Mucosa of stomach (tissue), 1 donor: ENCODE data around the gene TUBA3C.
"Not testable (repeated sequence)": the region's sequence is repeated elsewhere in the genome, so short reads cannot be mapped to it uniquely, and the experiment has no call there.

ENCODE experiments used
- H3K27me3 ChIP-seq: one replicate; pipeline ENCODE4 v1.7.0; 2013; ENCODE audit warnings: mild to moderate bottlenecking, low read length; ENCODE audit not compliant: control insufficient read depth, insufficient read depth
- H3K36me3 ChIP-seq: one replicate; pipeline ENCODE4 v1.7.0; 2013; ENCODE audit warnings: low read length; ENCODE audit not compliant: control insufficient read depth, insufficient read depth
- H3K4me1 ChIP-seq: one replicate; pipeline ENCODE4 v1.7.0; 2013; ENCODE audit warnings: mild to moderate bottlenecking, low read length; ENCODE audit not compliant: control insufficient read depth, insufficient read depth
- H3K4me3 ChIP-seq: one replicate; pipeline ENCODE4 v1.7.0; 2013; ENCODE audit warnings: low read length
- H3K9ac ChIP-seq: one replicate; pipeline ENCODE4 v1.7.0; 2013; ENCODE audit warnings: mild to moderate bottlenecking, low read length, moderate library complexity
- H3K9me3 ChIP-seq: one replicate; pipeline ENCODE4 v1.7.0; 2013; ENCODE audit warnings: mild to moderate bottlenecking, low read length, moderate library complexity; ENCODE audit not compliant: control insufficient read depth
- donor health status: Pancreatic carcinoma.

Gene TUBA3C

DNA sequence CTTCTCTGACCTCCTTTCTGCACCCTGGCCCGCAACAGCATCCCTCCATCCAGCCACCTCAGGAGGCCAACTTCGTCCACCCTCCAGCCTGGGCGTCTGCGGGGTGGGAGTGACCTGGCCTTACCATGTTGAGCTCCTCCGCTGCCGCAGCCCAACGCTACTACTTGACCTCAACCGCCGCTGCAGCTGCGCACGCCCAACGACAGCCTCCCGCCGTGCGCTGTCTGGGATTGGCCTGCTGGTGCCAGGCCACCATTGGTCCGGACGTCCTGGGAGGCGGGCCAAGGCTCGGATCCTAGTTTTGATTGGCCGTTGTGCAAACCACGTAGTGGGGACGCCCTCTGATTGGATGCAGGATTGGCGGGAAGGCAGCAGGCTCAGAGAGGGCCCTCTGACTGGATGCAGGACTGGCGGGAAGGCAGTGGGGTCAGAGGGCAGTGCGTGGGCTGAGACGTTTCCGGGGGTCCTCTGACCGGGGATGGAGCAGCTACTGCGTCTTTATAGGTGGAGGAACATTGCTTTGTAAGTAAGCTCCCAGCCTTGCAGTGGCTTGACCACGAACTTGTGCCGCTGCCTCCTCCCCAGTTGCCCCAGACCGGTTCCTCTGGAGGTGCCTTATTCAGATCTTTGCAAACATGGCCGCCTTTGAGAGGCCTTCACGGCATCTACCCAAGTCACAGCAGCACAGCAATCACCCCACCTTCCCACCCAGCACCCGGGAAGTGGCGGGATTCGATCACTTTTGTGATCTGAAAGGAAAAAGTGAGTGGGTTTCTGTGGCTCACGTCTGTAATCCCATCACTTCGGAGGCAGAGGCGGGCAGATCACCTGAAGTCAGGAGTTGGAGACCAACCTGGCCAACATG is at the start of gene TUBA3C:
Gene TUBA3C, minus strand, starts transcription at position 204 of the 865 bp plus-strand sequence. Its CDS starts 77 bp downstream, at position 127.
- Histone ChIP-seq H3K9ac (no peak within 1 kb of the TSS), H3K4me3 (no peak within 1 kb of the TSS), H3K36me3 (no peaks in the 10 kb centered on the region), H3K27me3 (no peaks in the 10 kb centered on the region), H3K4me1 (no peaks in the 10 kb centered on the region), H3K9me3 (no peaks in the 10 kb centered on the region)

GRCh38 chr13:19207413-19207812 is 25.8 kb upstream of the TUBA3C start:
- H3K9me3 ChIP-seq, H3K9ac ChIP-seq: not testable (repeated sequence)

DNA sequence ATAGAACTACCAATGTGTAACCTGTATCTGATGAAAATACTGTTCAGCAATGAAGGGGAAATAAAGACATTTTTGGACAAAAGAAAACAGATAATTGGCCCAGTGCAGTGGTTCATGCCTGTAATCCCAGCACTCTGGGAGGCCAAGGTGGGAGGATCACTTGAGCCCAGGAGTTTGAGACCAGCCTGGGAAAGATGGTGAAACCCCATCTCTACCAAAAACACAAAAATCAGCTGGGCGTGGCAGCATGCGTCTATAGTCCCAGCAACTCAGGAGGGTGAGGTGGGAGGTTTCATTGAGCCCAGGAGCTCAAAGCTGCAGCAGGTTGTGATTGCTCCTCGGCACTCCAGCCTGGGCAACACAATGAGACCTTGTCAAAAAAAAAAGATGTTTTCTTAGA is 11.0 kb upstream of the TUBA3C start:
- not testable (repeated sequence) for H3K36me3 ChIP-seq, H3K27me3 ChIP-seq, H3K4me3 ChIP-seq, H3K9me3 ChIP-seq, H3K9ac ChIP-seq, H3K4me1 ChIP-seq

More at GRCh38 chr13:19207413-19207812, 25.8 kb upstream of the TUBA3C start:
- not testable (repeated sequence) for H3K4me1 ChIP-seq, H3K36me3 ChIP-seq, H3K4me3 ChIP-seq, H3K27me3 ChIP-seq

DNA sequence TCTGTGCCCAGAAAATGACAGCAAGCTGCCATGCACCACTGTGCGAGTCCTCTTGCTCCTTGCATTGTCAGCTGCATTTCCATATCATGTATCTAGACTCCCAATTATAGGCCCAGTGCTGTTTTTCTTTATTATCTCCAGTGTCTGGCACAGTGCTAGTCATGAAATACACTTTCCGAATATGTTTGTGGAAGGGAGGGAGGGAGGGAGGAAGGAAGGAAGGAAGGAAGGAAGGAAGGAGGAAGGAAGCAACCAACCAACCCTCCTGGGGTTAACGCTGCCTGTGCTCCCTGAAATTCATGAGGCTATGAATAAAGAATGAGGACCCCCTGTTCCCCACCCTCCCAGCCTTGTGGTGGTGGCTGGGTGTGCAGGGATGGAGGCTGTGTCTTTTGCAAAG is 8.3 kb upstream of the TUBA3C start:
- not testable (repeated sequence) for H3K9ac ChIP-seq, H3K4me1 ChIP-seq, H3K27me3 ChIP-seq, H3K9me3 ChIP-seq, H3K36me3 ChIP-seq, H3K4me3 ChIP-seq

DNA sequence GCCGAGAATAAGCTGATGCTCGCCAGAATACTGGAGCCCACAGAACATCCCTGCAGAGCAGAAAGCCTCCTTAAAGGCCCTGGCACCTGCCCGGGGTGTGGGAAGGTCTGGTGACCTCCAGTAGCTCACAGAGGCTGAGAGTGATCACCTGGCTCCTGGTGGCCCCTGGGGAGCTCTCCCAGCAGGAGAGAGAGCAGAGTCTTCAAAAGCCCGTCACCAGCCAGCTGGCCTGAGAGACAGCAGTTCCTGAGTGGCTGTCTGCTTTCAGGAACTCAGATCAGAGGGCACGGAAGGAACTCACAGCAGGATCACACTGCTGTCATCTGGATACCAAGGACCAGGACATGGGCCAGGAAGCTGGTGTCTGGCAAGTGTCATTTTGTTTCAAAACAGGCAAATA is 7.7 kb upstream of the TUBA3C start:
- H3K27me3 ChIP-seq, H3K9ac ChIP-seq, H3K36me3 ChIP-seq, H3K9me3 ChIP-seq, H3K4me1 ChIP-seq, H3K4me3 ChIP-seq: not testable (repeated sequence)

- Histone ChIP-seq H3K9ac (no peak overlapping the region), H3K4me1 (no peaks in the 10 kb centered on the region), H3K9me3 (no peaks in the 10 kb centered on the region), H3K4me3 (no peak overlapping the region), H3K27me3 (no peaks in the 10 kb centered on the region), H3K36me3 (no peaks in the 10 kb centered on the region)
These were observed 4.4 kb upstream of the TUBA3C start for GRCh38 chr13:19185865-19186645.

- Histone ChIP-seq H3K27me3 (no peaks in the 10 kb centered on the region), H3K9me3 (no peaks in the 10 kb centered on the region), H3K9ac (no peak overlapping the region), H3K4me3 (no peak overlapping the region), H3K36me3 (no peaks in the 10 kb centered on the region), H3K4me1 (no peaks in the 10 kb centered on the region)
These were observed 3.7 kb upstream of the TUBA3C start for GRCh38 chr13:19185086-19185864.

- H3K36me3 ChIP-seq, result no peaks in the 10 kb centered on the region
- no peaks in the 10 kb centered on the region for H3K4me1 ChIP-seq
- no peaks in the 10 kb centered on the region for H3K27me3 ChIP-seq
- H3K4me3 ChIP-seq, result no peak overlapping the region
- H3K9ac ChIP-seq, result no peak overlapping the region
- H3K9me3 ChIP-seq, result no peaks in the 10 kb centered on the region
These were observed 2.6 kb upstream of the TUBA3C start for GRCh38 chr13:19184176-19184575.

DNA sequence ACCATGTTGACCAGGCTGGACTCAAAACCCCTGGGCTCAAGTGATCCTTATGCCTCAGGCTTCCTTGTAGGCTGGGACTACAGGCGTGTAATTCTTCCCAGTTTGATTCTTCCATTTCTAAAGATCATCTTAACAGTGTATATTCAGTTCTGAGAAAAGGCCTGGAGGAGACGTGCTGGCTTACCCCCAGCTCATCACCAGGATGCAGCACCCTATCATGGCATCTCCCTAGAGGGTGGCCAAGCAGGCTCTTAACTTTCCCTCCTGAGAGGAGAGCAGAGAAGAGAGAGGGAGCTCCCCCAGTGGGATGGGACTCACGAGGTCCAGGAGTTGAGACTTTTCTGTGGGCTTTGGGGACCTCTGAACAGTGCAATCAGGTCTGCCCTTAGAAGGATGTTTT is 2.1 kb upstream of the TUBA3C start:
- Histone ChIP-seq H3K9me3 (no peaks in the 10 kb centered on the region), H3K4me1 (no peaks in the 10 kb centered on the region), H3K36me3 (no peaks in the 10 kb centered on the region), H3K27me3 (no peaks in the 10 kb centered on the region), H3K4me3 (no peak overlapping the region), H3K9ac (no peak overlapping the region)

GRCh38 chr13:19182536-19182935 is 912 bp upstream of the TUBA3C start:
- Histone ChIP-seq H3K4me1 (no peaks in the 10 kb centered on the region), H3K4me3 (no peak overlapping the region), H3K9me3 (no peaks in the 10 kb centered on the region), H3K36me3 (no peaks in the 10 kb centered on the region), H3K27me3 (no peaks in the 10 kb centered on the region), H3K9ac (no peak overlapping the region)

DNA sequence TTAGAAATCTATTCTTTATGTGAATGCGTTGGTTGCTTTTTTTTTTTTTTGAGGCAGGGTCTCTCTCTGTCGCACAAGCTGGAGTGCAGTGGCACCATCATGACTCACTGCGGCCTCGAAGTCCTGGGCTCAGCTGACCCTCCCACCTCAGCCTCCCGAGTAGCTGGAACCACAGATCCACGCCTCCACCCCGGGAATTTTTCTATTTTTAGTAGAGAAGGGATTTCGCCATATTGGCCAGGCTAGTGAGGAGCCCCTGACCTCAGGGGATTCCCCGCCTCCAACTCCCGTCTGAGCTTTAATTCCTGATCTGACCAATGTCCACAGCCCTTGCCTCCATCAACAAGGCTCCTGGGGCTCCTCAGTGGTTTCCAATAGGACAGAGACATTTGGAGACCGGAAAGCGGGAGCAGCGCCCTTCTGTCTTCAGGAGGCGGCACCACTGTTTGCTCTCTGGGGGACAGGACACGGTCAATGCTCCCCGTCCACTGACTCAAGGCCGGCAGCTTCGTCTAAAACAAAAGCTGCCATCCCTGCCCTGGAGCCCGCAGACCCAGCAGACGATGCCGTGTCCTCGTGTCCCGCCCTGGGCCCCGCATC is 503 bp downstream of the TUBA3C start:
- H3K36me3 ChIP-seq, result no peaks in the 10 kb centered on the region
- no peaks in the 10 kb centered on the region for H3K9me3 ChIP-seq
- H3K4me1 ChIP-seq, result no peaks in the 10 kb centered on the region
- no peak overlapping the region for H3K9ac ChIP-seq
- H3K4me3 ChIP-seq, result no peak overlapping the region
- no peaks in the 10 kb centered on the region for H3K27me3 ChIP-seq
